CD4-positive, alpha-beta memory T cell (primary cell): Measurements from ENCODE around the gene MBD3L2. TPM values are rescaled to one million over a fixed set of nuclear protein-coding genes. Genes with fewer than 3 reads are reported as not detected.
"Not testable (repeated sequence)": the region's sequence is repeated elsewhere in the genome, so short reads cannot be mapped to it uniquely, and the experiment has no call there.

Source experiments
- CTCF ChIA-PET: fragments of 350-600 bp; sonication (Branson Sonifier 250); formaldehyde crosslinking; loops from one replicate; lab custom pipeline; 2021; ENCODE audit warnings: inconsistent platforms; ENCODE audit not compliant: partially characterized antibody; lab: Charles Lee
- POLR2A ChIA-PET: fragments of 350-600 bp; sonication (Branson Sonifier 250); formaldehyde crosslinking; loops from one replicate; lab custom pipeline; 2021; ENCODE audit not compliant: partially characterized antibody; lab: Charles Lee
- DNase-seq, 5 donors: peaks; one replicate each; pipeline versions ENCODE4 v3.0.0 to v3.0.0-alpha.2; 2020 to 2022; ENCODE audit warnings: mixed read lengths in 1 of 5
- H3K27ac ChIP-seq: one replicate; pipeline ENCODE4 v1.7.0; 2013; ENCODE audit warnings: low read depth, low read length
- H3K27me3 ChIP-seq: 2 replicates; pipeline ENCODE4 v1.7.0; 2013; ENCODE audit warnings: mild to moderate bottlenecking, low read length, moderate library complexity; ENCODE audit not compliant: insufficient read depth
- H3K36me3 ChIP-seq: 2 replicates; pipeline ENCODE4 v1.7.0; 2013; ENCODE audit warnings: mild to moderate bottlenecking, low read length, moderate library complexity; ENCODE audit not compliant: insufficient read depth
- H3K4me1 ChIP-seq: 2 replicates; pipeline ENCODE4 v1.7.0; 2013; ENCODE audit warnings: mild to moderate bottlenecking, low read length, moderate library complexity; ENCODE audit not compliant: insufficient read depth
- H3K4me3 ChIP-seq, 2 donors: one replicate each; pipeline ENCODE4 v1.7.0; 2013; ENCODE audit warnings: low read length in 2 of 2, mild to moderate bottlenecking in 1 of 2
- H3K9me3 ChIP-seq, 2 donors: one replicate each; pipeline ENCODE4 v1.7.0; 2013; ENCODE audit warnings: low read length in 2 of 2, control low read depth in 1 of 2; ENCODE audit not compliant: control insufficient read depth in 1 of 2
- H3K27ac Mint-ChIP-seq, 7 donors: one replicate each; pipeline ENCODE4 v1.8.0; 2020 to 2021; ENCODE audit warnings: mixed read lengths in 7 of 7, mild to moderate bottlenecking in 6 of 7, inconsistent platforms in 3 of 7, moderate library complexity in 3 of 7
- H3K27me3 Mint-ChIP-seq, 2 donors: one replicate each; pipeline ENCODE4 v1.8.0; 2020 to 2021; ENCODE audit warnings: mixed read lengths in 2 of 2
- H3K36me3 Mint-ChIP-seq, 2 donors: one replicate each; pipeline ENCODE4 v1.8.0; 2020 to 2021; ENCODE audit warnings: mixed read lengths in 2 of 2, inconsistent platforms in 1 of 2, mild to moderate bottlenecking in 1 of 2
- H3K4me1 Mint-ChIP-seq, 4 donors: one replicate each; pipeline ENCODE4 v1.8.0; 2020 to 2021; ENCODE audit warnings: mixed read lengths in 4 of 4, mild to moderate bottlenecking in 1 of 4
- H3K4me3 Mint-ChIP-seq, 8 donors: one replicate each; pipeline ENCODE4 v1.8.0; 2020 to 2021; ENCODE audit warnings: mixed read lengths in 8 of 8, mild to moderate bottlenecking in 7 of 8, moderate library complexity in 6 of 8, inconsistent platforms in 3 of 8
- H3K9me3 Mint-ChIP-seq, 8 donors: one replicate each; pipeline ENCODE4 v1.8.0; 2020 to 2021; ENCODE audit warnings: mixed read lengths in 8 of 8, mild to moderate bottlenecking in 5 of 8, inconsistent platforms in 3 of 8, moderate library complexity in 1 of 8
- intact Hi-C: fragments of 100-400 bp; cut with micrococcal nuclease; formaldehyde crosslinking; loops from one replicate; pipeline ENCODE4 v1.15.1; 2023
- polyA plus RNA-seq, 2 donors: library from polyadenylated mRNA; unstranded; fragments of 300-500 nt; fragmentation: Illumina TruSeq; gene quantifications; one replicate each; pipeline ENCODE4 v1.2.3, GENCODE V29; 2021
- total RNA-seq, 2 experiments: library from RNA; stranded (reverse); gene quantifications; one replicate each; pipeline ENCODE4 v1.2.3, GENCODE V29; 2021

The MBD3L2 gene
- total and polyA plus RNA-seq, 4 experiments from 2014 or later = not detected

DNA sequence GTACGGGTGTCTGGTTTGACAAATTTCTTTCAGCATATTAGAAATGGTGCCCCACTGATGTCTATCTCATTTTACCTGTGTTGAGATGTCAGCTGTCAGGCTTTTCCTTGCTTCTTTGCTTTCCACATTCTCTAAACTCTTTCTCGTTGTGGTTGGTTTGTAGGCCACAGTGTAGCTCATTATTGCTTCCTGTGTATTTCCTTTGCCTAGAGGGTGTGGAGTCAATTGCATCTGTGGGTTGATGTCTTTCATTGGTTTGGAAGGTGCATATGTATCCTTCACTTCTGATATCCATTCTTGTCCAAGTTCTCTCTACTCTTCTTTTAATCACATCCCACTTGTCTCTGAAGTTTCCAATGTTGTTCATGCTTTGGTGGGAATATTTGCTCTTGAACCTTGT lies 7.6 kb upstream of the MBD3L2 start:
- POLR2A ChIA-PET, DNase-seq, H3K9me3 Mint-ChIP-seq, H3K4me1 Mint-ChIP-seq, H3K36me3 Mint-ChIP-seq, H3K9me3 ChIP-seq, intact Hi-C loops, H3K27me3 ChIP-seq, H3K27ac Mint-ChIP-seq, H3K4me1 ChIP-seq, CTCF ChIA-PET, H3K27me3 Mint-ChIP-seq, H3K4me3 ChIP-seq, H3K4me3 Mint-ChIP-seq, H3K27ac ChIP-seq, H3K36me3 ChIP-seq: not testable (repeated sequence)

DNA sequence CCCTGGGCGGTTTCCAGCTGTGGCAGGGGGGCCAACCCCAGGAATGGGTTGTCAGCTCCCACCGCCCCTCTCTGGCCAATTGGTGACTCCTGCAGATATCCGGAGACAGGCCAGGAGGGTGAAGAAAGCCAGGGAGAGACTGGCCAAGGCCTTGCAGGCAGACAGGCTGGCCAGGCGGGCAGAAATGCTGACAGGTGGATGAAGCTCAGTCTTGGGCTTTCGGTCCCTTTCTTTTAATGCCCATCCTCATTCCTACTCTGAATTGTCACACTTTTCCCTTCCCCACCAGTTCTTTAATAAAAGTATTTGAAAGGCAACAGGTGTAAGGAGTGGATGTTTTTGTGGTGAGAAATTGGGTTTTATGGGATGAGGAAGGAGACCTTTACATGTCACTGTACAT lies 2.3 kb downstream of the MBD3L2 start:
- H3K36me3 Mint-ChIP-seq, H3K36me3 ChIP-seq, intact Hi-C loops, CTCF ChIA-PET, H3K4me3 ChIP-seq, H3K9me3 ChIP-seq, H3K27ac ChIP-seq, H3K27me3 ChIP-seq, POLR2A ChIA-PET, H3K27me3 Mint-ChIP-seq, H3K4me1 Mint-ChIP-seq, H3K4me3 Mint-ChIP-seq, DNase-seq, H3K27ac Mint-ChIP-seq, H3K4me1 ChIP-seq, H3K9me3 Mint-ChIP-seq: not testable (repeated sequence)

DNA sequence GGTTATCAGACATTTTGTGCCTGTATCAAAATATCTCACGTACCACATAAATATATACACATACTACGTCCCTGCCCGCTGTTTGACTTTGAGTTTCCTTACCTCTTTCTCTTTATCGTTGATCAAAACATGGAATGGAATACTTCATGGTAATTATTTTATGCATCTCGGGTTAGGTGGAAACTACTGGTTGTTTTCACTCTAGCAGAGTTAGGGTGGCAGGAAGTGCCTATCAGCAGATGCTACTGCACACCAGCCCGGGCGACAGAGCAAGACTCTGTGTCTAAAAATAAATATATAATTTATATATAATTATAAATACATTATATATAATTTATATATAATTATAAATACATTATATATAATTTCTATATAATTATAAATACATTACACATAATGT lies 3.8 kb downstream of the MBD3L2 start:
- H3K9me3 Mint-ChIP-seq, H3K9me3 ChIP-seq, H3K4me3 ChIP-seq, CTCF ChIA-PET, H3K36me3 Mint-ChIP-seq, H3K4me1 ChIP-seq, H3K27ac Mint-ChIP-seq, H3K4me3 Mint-ChIP-seq, H3K27me3 ChIP-seq, intact Hi-C loops, H3K36me3 ChIP-seq, POLR2A ChIA-PET, H3K27ac ChIP-seq, H3K27me3 Mint-ChIP-seq, H3K4me1 Mint-ChIP-seq, DNase-seq: not testable (repeated sequence)

DNA sequence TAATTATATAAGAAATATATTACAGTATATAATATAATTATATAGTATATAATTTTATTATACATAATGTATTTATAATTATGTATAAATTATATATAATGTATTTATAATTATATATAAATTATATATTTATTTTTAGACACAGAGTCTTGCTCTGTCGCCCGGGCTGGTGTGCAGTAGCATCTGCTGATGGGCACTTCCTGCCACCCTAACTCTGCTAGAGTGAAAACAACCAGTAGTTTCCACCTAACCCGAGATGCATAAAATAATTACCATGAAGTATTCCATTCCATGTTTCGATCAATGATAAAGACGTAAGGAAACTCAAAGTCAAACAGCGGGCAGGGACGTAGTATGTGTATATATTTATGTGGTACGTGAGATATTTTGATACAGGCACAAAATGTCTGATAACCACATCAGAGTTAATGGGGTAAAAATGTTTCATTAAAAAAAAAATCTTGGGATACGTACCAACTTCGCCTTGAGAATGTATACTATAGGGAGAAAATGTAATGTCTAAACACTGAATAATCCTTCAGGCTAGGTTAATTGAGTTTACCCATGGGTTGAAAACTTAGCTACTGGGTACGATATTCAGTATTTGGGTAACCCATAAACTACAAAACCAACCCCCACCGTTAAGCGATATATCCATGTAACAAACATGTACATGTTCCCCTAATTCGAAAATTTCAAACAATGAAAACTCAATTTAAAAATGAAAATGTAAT lies 5.7 kb downstream of the MBD3L2 start:
- H3K36me3 ChIP-seq, intact Hi-C loops, H3K9me3 Mint-ChIP-seq, DNase-seq, H3K4me1 Mint-ChIP-seq, CTCF ChIA-PET, H3K36me3 Mint-ChIP-seq, H3K27me3 ChIP-seq, POLR2A ChIA-PET, H3K4me3 ChIP-seq, H3K4me1 ChIP-seq, H3K9me3 ChIP-seq, H3K4me3 Mint-ChIP-seq, H3K27ac ChIP-seq, H3K27me3 Mint-ChIP-seq, H3K27ac Mint-ChIP-seq: not testable (repeated sequence)

DNA sequence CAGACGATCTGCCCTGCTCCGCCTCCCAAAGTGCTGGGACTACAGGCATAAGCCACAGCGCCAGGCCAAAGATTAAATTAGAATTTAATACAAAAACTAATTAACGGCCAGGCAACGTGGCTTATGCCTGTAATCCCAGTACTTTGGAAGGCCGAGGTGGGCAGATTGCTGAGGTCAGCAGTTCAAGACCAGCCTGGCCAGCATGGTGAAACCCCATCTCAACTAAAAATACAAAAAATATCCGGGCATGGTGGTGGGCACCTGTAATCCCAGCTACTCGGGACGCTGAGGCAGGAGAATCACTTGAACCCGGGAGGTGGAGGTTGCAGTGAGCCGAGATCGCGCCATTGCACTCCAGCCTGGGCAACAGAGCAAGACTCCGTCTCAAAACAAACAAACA lies 6.6 kb downstream of the MBD3L2 start:
- H3K4me1 Mint-ChIP-seq, H3K4me3 Mint-ChIP-seq, H3K27me3 ChIP-seq: not testable (repeated sequence)

DNA sequence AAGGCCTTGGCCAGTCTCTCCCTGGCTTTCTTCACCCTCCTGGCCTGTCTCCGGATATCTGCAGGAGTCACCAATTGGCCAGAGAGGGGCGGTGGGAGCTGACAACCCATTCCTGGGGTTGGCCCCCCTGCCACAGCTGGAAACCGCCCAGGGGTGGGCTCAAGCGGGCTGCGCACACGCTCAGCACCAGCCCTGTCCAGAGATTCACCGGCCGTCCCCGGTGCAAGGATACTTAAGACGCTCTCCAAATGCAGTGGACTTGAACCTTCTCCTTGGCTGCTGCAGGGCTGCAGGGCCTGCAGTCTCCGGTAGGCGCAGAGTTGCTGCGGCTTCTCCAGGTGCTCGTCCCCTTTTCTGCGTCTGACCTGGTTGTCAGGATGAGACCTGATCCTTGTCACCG lies 7.2 kb downstream of the MBD3L2 start:
- H3K9me3 ChIP-seq, H3K4me1 ChIP-seq, H3K9me3 Mint-ChIP-seq, H3K27ac Mint-ChIP-seq, H3K36me3 Mint-ChIP-seq, H3K4me3 ChIP-seq, H3K36me3 ChIP-seq, H3K27me3 ChIP-seq, H3K27me3 Mint-ChIP-seq, H3K27ac ChIP-seq, intact Hi-C loops, H3K4me3 Mint-ChIP-seq, H3K4me1 Mint-ChIP-seq, DNase-seq, POLR2A ChIA-PET, CTCF ChIA-PET: not testable (repeated sequence)

More for the DNA sequence above, 6.6 kb downstream of the MBD3L2 start:
- H3K9me3 Mint-ChIP-seq, H3K4me1 ChIP-seq, intact Hi-C loops, H3K36me3 Mint-ChIP-seq, POLR2A ChIA-PET, H3K4me3 ChIP-seq, H3K27ac ChIP-seq, H3K27me3 Mint-ChIP-seq, H3K36me3 ChIP-seq, CTCF ChIA-PET, H3K27ac Mint-ChIP-seq, H3K9me3 ChIP-seq, DNase-seq: not testable (repeated sequence)

DNA sequence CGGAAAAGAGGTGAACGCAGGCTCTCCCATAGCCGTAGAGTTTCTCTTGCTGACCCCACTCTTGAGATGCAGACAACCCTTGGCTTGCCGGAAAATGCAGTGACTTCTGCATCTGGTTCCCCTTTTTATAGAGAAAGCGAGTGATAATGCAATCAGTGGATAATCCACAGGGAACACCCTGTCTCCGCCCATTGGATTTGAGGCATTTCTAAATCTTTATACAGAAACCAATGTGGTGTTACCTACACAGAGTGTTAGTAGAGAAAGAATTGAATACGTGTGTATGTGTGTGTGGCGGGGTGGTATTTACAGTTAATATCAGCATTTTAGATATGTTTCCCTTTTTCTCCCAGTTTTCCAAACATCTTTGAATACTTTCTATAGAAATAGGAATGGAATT lies 9.5 kb downstream of the MBD3L2 start, which contains the start of gene MBD3L3:
Gene MBD3L3, minus strand, starts transcription at position 101 of the 400 bp plus-strand sequence. Its CDS starts 71 bp downstream, at position 30.
- CTCF ChIA-PET, H3K27ac Mint-ChIP-seq, POLR2A ChIA-PET, H3K36me3 ChIP-seq, H3K4me1 Mint-ChIP-seq, H3K4me3 Mint-ChIP-seq, H3K4me3 ChIP-seq, H3K9me3 Mint-ChIP-seq, H3K27me3 Mint-ChIP-seq, H3K9me3 ChIP-seq, H3K36me3 Mint-ChIP-seq, H3K27ac ChIP-seq, intact Hi-C loops, H3K4me1 ChIP-seq, DNase-seq, H3K27me3 ChIP-seq: not testable (repeated sequence)

DNA sequence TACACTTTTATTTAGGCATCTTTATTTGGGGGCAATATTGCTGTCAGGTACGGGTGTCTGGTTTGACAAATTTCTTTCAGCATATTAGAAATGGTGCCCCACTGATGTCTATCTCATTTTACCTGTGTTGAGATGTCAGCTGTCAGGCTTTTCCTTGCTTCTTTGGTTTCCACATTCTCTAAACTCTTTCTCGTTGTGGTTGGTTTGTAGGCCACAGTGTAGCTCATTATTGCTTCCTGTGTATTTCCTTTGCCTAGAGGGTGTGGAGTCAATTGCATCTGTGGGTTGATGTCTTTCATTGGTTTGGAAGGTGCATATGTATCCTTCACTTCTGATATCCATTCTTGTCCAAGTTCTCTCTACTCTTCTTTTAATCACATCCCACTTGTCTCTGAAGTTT lies 10.9 kb downstream of the MBD3L2 start:
- H3K36me3 ChIP-seq, H3K27me3 ChIP-seq, H3K4me3 ChIP-seq, POLR2A ChIA-PET, H3K27me3 Mint-ChIP-seq, CTCF ChIA-PET, H3K9me3 Mint-ChIP-seq, H3K9me3 ChIP-seq, H3K4me1 ChIP-seq, H3K27ac ChIP-seq, intact Hi-C loops, H3K4me1 Mint-ChIP-seq, H3K27ac Mint-ChIP-seq, H3K36me3 Mint-ChIP-seq, H3K4me3 Mint-ChIP-seq: not testable (repeated sequence)
- DNase-seq = peak in 3 of 5 donors; percentile 28 to 47 (median 34)
